ENCODE data around the gene AFAP1.

Gene AFAP1

DNA sequence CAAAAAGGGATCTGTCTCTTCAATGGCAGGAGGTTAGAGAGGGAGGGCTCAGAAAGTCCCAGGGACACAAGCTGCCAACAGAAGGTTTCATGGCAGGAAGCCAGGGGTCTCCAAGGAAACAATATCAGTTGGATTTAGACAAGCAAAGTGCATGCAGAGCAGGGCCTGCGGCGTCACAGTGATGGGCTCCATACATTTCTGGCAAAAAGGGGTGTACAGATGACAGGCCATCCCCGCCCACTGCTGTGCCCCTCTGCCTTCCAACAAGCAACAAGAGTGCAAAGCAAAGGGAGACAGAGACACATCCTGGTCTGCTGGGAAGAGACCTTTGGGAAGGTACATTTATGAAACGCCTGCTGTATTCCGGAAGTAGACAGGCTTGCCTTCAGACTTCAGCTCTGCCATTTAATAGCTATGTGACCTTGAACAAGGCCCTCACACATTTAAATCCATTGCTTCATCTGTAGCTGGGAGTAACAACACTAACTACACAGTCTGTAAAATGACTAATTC, 121.2 kb downstream of the AFAP1 start:
- DNase-seq, result no peak

DNA sequence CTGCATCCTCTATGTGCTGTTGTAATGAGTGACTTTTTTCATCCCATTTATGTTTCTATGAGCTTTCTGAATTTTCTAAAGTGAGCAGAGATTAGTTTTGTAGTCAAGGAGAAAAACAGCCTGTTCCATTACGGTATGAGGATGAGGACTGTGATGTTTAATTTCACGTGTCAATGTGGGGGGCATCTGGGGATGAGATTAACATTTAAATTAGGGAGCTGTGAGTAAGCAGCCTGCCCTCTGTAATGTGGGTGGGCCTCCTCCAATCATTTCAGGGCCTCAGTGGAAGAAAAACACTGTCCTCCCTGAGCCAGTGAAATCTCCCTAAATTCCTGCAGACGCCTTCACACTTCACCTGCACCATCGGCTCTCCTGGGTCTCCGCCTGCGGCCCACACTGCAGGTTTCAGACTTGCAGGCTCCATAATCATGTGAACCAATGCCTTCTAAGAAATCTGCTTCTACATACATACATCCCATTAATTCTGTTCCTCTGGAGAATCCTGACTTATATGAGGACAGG, 121.7 kb downstream of the AFAP1 start:
- DNase-seq, result no peak

GRCh38 chr4:7816771-7817170, 122.9 kb downstream of the AFAP1 start:
- no peak for DNase-seq

DNA sequence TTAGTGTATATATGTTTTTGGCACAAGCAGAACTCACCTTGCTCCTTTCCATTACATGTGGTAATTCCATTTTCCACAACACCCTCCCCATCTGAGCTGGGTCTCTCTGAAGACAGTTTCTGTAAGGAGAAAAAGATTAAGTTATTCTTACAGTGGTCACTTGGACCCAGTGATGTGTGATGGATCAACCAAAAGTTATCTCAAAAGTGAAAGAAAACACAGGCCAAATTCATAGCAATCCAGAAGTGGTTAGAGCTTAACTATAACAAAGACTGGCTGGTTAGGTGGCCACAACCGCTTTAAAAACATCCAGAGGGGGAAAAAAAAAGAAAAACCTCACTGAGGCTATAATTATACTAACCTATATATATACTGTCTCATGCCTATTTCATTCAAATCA, 123.7 kb downstream of the AFAP1 start:
- no peak for DNase-seq

DNA sequence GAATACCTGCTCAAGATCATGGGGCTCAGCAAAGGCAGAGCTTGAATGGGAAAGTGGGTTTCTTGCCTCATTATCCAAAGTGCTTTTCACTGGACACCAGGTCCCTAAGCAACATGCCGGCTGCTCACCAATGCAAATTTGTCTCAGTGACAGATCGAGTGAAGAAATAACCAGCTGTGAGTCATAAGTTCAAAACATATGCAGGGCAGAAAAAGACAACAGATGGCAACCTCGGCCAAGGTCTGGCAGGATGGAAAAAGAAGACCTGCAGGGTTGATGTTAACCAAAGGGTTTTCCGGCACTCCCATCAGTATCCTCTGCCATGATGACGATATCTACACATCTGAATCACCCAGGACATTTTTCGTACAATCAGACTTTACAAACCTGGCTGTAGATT, 124.1 kb downstream of the AFAP1 start:
- DNase-seq, result no peak

DNA sequence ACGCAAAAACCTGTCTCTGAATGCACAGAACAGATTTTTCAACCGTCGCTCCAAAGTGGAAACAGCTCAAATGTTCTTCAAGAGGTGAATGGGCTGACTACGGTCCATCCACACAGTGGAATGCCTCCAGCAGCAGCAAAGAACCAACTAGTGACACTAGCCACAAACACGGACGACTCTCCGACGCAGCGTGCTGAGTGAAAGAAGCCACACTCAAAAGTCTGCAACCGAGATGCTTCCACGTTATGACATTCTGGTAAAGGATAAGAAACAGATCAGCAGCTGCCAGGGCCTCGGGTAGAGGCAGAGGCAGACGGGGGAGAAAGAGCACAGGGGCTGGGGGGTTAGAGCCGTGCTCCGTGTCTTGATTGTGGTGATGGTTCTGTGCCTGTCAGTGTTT, 125.2 kb downstream of the AFAP1 start:
- no peak for DNase-seq

DNA sequence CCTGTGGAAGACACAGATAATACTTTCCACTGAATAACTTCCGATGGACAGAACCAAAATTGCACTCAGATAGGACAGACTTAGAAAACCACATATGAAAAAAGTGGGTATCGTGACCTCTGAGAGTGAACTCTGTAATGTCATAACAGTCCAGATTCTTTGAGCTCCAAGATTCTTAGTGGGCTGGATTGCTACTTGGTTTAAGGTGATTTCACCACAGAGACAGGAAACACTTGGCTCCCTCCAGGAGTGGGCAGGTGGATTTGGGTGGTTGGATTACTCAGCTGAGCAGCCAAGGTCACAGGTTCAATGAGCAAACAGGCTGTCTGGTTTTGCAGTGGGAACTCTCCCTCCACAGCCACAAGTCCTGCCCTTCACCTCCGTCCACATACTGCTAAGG, 126.0 kb downstream of the AFAP1 start:
- DNase-seq, result no peak

GRCh38 chr4:7812921-7813320, 126.7 kb downstream of the AFAP1 start:
- no peak for DNase-seq

DNA sequence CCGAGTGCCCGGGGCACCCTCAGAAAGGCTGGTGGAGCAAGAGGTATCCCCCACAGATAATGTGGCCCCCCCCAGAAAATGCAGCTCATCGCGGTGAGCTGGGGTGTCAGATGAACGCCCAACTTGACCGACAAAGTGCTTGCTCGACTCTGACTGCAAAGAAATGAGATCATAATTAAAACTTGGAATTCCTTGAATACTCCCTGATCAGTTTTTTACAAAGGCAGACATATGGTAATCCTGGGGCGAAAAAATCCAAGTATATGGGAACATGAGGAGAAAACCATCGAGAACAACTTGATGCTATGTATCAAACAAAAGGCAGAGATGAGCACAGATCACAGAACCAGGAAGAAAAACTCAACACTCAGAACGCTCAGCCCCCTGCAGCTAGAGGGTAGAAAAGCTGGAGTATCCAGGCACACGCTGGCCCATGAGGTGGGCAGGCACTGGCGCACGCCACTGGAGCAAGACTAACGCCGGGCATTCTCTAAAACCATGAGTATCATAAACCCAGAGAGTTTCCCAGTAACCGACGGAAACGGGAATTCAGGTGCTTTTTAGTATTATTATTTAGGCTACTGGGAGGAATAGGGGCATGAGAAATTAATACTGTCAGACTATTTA, 127.3 kb downstream of the AFAP1 start:
- DNase-seq, result no peak

- DNase-seq, result no peak
These were observed 128.0 kb downstream of the AFAP1 start for GRCh38 chr4:7811536-7812191.

GRCh38 chr4:7810783-7811535, 128.7 kb downstream of the AFAP1 start:
- DNase-seq, result no peak

DNA sequence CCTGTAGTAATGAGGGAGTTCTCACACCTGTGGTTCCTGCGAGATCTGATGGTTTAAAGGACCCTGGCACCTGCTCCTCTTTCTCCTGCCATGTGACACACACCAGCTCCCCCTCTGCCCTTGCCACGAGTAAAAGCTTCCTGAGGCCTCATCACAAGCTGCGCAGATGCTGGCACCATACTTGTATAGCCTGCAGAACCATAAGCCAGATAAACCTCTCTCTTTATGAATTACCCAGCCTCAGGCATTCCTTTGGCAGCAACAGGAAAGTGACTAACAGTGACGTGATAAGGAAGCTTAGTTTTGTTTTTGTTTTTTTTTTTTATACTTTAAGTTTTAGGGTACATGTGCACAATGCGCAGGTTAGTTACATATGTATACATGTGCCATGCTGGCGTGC, 130.9 kb downstream of the AFAP1 start:
- no peak for DNase-seq

GRCh38 chr4:7808181-7808580, 131.5 kb downstream of the AFAP1 start:
- no peak for DNase-seq

GRCh38 chr4:7807351-7807921, 132.2 kb downstream of the AFAP1 start:
- no peak for DNase-seq

GRCh38 chr4:7806338-7807090, 133.1 kb downstream of the AFAP1 start:
- DNase-seq, result no peak

DNA sequence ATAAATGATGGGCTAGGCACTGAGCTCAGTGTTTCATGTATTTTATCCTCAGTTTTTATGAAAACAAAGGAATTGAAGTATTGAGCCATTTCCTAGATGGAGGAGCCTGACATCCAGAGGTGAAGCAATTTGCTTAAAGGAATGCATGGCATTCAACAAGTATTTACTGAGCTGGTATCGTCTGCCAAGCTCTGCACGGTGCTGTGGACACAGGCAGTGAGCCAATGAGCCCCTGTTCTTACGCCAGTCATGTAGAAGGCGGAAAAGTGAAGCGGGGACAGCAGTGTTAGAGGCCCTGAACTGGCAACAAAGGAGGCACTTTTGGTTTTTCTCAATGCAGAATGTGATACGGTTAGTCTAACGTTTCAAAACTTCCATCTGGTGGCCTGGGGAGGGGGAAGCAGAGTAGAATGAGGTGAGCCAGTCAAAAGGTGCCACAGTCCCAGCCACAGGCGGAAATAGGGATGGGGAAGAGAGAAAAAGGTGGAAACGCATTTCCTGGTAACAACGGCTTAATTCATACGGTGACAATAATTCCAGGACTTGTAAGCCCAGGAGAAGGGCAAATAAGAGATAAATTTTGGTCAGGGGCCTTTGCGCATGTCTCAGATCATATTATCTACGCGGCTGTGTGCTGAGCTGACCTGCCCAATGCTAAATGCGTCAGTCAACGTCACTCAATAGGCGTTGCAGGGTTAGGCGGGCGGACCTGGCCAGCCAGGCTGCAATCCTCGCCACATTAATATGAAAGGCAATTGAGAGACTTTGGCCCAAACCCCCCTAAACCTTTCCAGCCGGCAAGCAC, 133.9 kb downstream of the AFAP1 start:
- no peak for DNase-seq

GRCh38 chr4:7804756-7805385, 134.8 kb downstream of the AFAP1 start:
- DNase-seq, result no peak

DNA sequence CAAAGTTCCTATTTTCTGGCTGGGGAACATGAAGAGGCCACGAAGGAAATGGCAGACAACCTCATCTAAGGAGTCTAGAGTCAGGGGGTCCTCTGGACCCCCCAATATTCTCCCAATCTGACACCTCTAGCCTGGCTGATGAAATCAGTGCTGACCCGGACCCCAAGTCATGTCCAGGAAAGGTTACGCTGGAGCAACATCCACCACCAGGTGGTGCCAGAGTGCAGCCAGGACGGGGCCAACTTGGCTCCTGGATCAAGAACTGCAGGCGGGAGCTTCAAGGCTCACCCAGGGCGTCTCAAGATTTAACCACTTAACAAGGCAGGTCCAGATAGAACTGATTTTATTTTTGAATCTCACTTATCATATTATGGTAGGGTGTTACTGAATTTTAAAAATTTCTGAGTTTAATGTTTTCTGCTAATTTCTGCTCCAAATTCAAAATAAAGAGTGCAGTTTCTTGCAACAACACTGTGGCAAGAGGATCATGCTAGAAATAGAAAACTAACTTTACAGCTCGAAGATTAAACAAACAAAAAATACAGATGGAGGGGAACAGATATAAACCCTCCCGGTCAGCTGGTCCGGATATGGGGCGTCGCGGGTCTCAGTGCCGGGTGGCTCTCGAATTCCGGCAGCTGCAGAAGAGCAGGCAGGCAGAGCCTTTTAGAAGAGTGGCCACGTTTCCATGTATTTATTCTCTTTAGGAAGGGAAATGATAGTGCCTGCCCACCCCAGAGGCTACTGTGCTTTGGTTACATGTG, 135.5 kb downstream of the AFAP1 start:
- DNase-seq, result peak; percentile 85

- no peak for DNase-seq
These were observed 136.3 kb downstream of the AFAP1 start for GRCh38 chr4:7803371-7803770.

GRCh38 chr4:7802093-7802726, 137.5 kb downstream of the AFAP1 start:
- peak; percentile 82 for DNase-seq

Data from activated CD4-positive, alpha-beta T cell treated with anti-CD3 and anti-CD28 coated beads, Interleukin-2, amount 50 U/mL, for 16 hours (primary cell).